ENCODE data around the gene NPAS4. TPM values are rescaled to one million over a fixed set of nuclear protein-coding genes. Genes with fewer than 3 reads are reported as not detected.
A peak's percentile ranks its signal among the peaks of the same experiment; 100 is the strongest.
"Not testable (repeated sequence)": the region's sequence is repeated elsewhere in the genome, so short reads cannot be mapped to it uniquely, and the experiment has no call there.

NPAS4 gene
- 2.1 TPM for polyA plus RNA-seq (2013, experiment 1 of 2; ENCODE audit: insufficient read length)
- 1.7 TPM for polyA plus RNA-seq (2013, experiment 2 of 2; ENCODE audit: insufficient read length)

GRCh38 chr11:66420671-66421476 lies at the start of gene NPAS4:
Gene NPAS4 (plus strand): TSS chr11:66421035. CDS start chr11:66421180, 145 bp downstream.
- no peak for DNase-seq

- DNase-seq, result no peak
These were observed 49.0 kb upstream of the NPAS4 start, which contains the start of gene SLC29A2 for GRCh38 chr11:66371627-66372415. Gene SLC29A2 (minus strand): TSS chr11:66371760. CDS start chr11:66371591, 169 bp downstream.

GRCh38 chr11:66373265-66373664 lies 47.6 kb upstream of the NPAS4 start:
- DNase-seq, result no peak

- not testable (repeated sequence) for DNase-seq
These were observed 47.0 kb upstream of the NPAS4 start for GRCh38 chr11:66373690-66374287.

GRCh38 chr11:66380264-66380663 lies 40.6 kb upstream of the NPAS4 start:
- DNase-seq, result not testable (repeated sequence)

GRCh38 chr11:66384316-66384715 lies 36.5 kb upstream of the NPAS4 start:
- DNase-seq, result not testable (repeated sequence)

GRCh38 chr11:66386171-66387069 lies 34.4 kb upstream of the NPAS4 start:
- peak; percentile 82 for DNase-seq

- DNase-seq, result peak; percentile 71
These were observed 32.0 kb upstream of the NPAS4 start for GRCh38 chr11:66388780-66389386.

GRCh38 chr11:66391322-66391721 lies 29.5 kb upstream of the NPAS4 start:
- DNase-seq, result no peak

GRCh38 chr11:66393954-66394353 lies 26.9 kb upstream of the NPAS4 start:
- DNase-seq, result no peak

- DNase-seq, result no peak
These were observed 13.2 kb upstream of the NPAS4 start for GRCh38 chr11:66407651-66408050.

GRCh38 chr11:66408488-66409214 lies 12.2 kb upstream of the NPAS4 start:
- DNase-seq, result peak; percentile 98

GRCh38 chr11:66409226-66409625 lies 11.6 kb upstream of the NPAS4 start:
- DNase-seq, result no peak

GRCh38 chr11:66410191-66410590 lies 10.6 kb upstream of the NPAS4 start:
- no peak for DNase-seq

GRCh38 chr11:66411323-66411722 lies 9.5 kb upstream of the NPAS4 start:
- DNase-seq, result no peak

GRCh38 chr11:66412110-66412509 lies 8.7 kb upstream of the NPAS4 start:
- DNase-seq, result no peak

- DNase-seq, result no peak
These were observed 7.7 kb upstream of the NPAS4 start for GRCh38 chr11:66413167-66413566.

- no peak for DNase-seq
These were observed 6.5 kb upstream of the NPAS4 start for GRCh38 chr11:66414120-66414934.

- no peak for DNase-seq
These were observed 5.4 kb upstream of the NPAS4 start for GRCh38 chr11:66415423-66415822.

GRCh38 chr11:66417000-66417399 lies 3.8 kb upstream of the NPAS4 start:
- no peak for DNase-seq

Measured in fibroblast of skin of scalp (primary cell).